MM.1S (cell line): Measurements from ENCODE around the gene TRIM3.

Source experiments
- DNase-seq: peaks from one replicate; pipeline ENCODE4 v3.0.0-alpha.2; 2015
- H2AFZ ChIP-seq: fragments of 300-600 bp; sonication (generic); 2 replicates; pipeline ENCODE4 v1.6.0; 2016; ENCODE audit warnings: antibody characterized with exemption, low read length
- H3F3A ChIP-seq: fragments of 300-600 bp; sonication (generic); 2 replicates; pipeline ENCODE4 v1.6.1; 2016; ENCODE audit warnings: mild to moderate bottlenecking, antibody characterized with exemption, low read length, moderate library complexity, mixed read lengths; ENCODE audit not compliant: insufficient read depth
- H3K27ac ChIP-seq: fragments of 300-600 bp; sonication (generic); 2 replicates; pipeline ENCODE4 v1.5.1; 2016; ENCODE audit warnings: mild to moderate bottlenecking, low read length
- H3K27me3 ChIP-seq: fragments of 300-600 bp; sonication (generic); replicated peaks from 2 replicates; pipeline ENCODE4 v1.6.0; 2016; ENCODE audit warnings: low read length; ENCODE audit not compliant: insufficient read depth
- H3K36me3 ChIP-seq: fragments of 300-600 bp; sonication (generic); replicated peaks from 2 replicates; pipeline ENCODE4 v1.6.1; 2016; ENCODE audit warnings: mild to moderate bottlenecking, low read length, mixed read lengths; ENCODE audit not compliant: insufficient read depth
- H3K4me1 ChIP-seq: fragments of 300-600 bp; sonication (generic); 2 replicates; pipeline ENCODE4 v1.6.1; 2016; ENCODE audit warnings: low read length, mixed read lengths
- H3K4me2 ChIP-seq: fragments of 300-600 bp; sonication (generic); 2 replicates; pipeline ENCODE4 v1.6.0; 2016; ENCODE audit warnings: low read depth, low read length
- H3K4me3 ChIP-seq: fragments of 300-600 bp; sonication (generic); 2 replicates; pipeline ENCODE4 v1.5.1; 2016; ENCODE audit warnings: low read length, mixed read lengths
- H3K79me2 ChIP-seq: fragments of 300-600 bp; sonication (generic); 2 replicates; pipeline ENCODE4 v1.6.1; 2016; ENCODE audit warnings: mixed run types, low read length, mixed read lengths
- H3K9ac ChIP-seq: fragments of 300-600 bp; sonication (generic); 2 replicates; pipeline ENCODE4 v1.6.1; 2016; ENCODE audit warnings: low read length, mixed read lengths
- H3K9me2 ChIP-seq: fragments of 300-600 bp; sonication (generic); replicated peaks from 2 replicates; pipeline ENCODE4 v1.6.1; 2016; ENCODE audit warnings: mild to moderate bottlenecking, low read length, mixed read lengths; ENCODE audit not compliant: insufficient read depth
- H3K9me3 ChIP-seq: fragments of 300-600 bp; sonication (generic); replicated peaks from 2 replicates; pipeline ENCODE4 v1.6.1; 2016; ENCODE audit warnings: mild to moderate bottlenecking, low read length, mixed read lengths; ENCODE audit not compliant: insufficient read depth
- H4K20me1 ChIP-seq: fragments of 300-600 bp; sonication (generic); 2 replicates; pipeline ENCODE4 v1.6.1; 2016; ENCODE audit warnings: mild to moderate bottlenecking, low read length, moderate library complexity, mixed read lengths; ENCODE audit not compliant: insufficient read depth
- CTCF ChIP-seq: fragments of 300-600 bp; sonication (generic); IDR thresholded peaks from 2 replicates; pipeline ENCODE4 v1.5.1; 2016; ENCODE audit warnings: antibody characterized with exemption, low read length, mixed read lengths
- EZH2 ChIP-seq: fragments of 300-600 bp; sonication (generic); optimal IDR thresholded peaks from 2 replicates; pipeline ENCODE3; 2017; ENCODE audit warnings: low read depth, mild to moderate bottlenecking, antibody characterized with exemption, low read length, mixed read lengths
- EZH2phosphoT487 ChIP-seq: fragments of 300-600 bp; sonication (generic); IDR thresholded peaks from 2 replicates; pipeline ENCODE4 v1.6.1; 2018; ENCODE audit warnings: antibody characterized with exemption, low read length

Gene TRIM3

GRCh38 chr11:6433998-6434660 lies 39.6 kb downstream of the TRIM3 start:
- Histone ChIP-seq H3K9me3 (no peaks in the 10 kb centered on the region), H3K27me3 (no peaks in the 10 kb centered on the region), H3K27ac (no peak overlapping the region), H3K9ac (no peak overlapping the region), H3K4me3 (no peak overlapping the region), H3K4me1 (no peaks in the 10 kb centered on the region), H4K20me1 (no peaks in the 10 kb centered on the region), H3K4me2 (no peak overlapping the region), H3K36me3 (no peaks in the 10 kb centered on the region), H3K9me2 (no peaks in the 10 kb centered on the region), H2AFZ (no peak overlapping the region), H3K79me2 (no peaks in the 10 kb centered on the region), H3F3A (no peaks in the 10 kb centered on the region)
- DNase-seq = no peak
- no peak for TF ChIP-seq EZH2

DNA sequence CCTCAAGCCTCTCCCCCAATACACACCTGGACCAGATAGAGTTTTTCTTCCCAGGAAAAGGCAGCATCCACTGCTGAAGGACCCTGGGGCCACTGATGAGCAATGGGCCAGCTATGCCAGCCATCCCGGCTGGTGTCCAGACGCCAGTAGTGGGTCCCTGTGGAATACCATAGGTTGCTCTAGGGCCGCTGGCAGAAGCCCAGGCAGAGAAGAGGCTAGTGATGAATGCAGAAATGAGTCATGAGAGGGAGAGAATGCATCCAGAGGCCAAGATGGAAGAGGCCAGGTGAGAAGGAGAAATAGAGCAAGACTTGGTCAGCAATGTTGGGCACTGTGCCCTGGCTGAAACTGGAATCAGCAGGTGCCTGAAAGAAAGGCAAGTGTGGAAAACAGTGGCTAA lies 41.9 kb downstream of the TRIM3 start:
- H3K36me3 ChIP-seq = no peaks in the 10 kb centered on the region
- no peaks in the 10 kb centered on the region for H4K20me1 ChIP-seq
- H3K4me1 ChIP-seq = no peaks in the 10 kb centered on the region
- H3K27me3 ChIP-seq = no peaks in the 10 kb centered on the region
- H3K27ac ChIP-seq = no peak overlapping the region
- H3F3A ChIP-seq = no peaks in the 10 kb centered on the region
- H3K9me3 ChIP-seq = no peaks in the 10 kb centered on the region
- no peak overlapping the region for H3K4me3 ChIP-seq
- no peak overlapping the region for H2AFZ ChIP-seq
- H3K4me2 ChIP-seq = no peak overlapping the region
- DNase-seq = no peak
- H3K9me2 ChIP-seq = no peaks in the 10 kb centered on the region
- H3K79me2 ChIP-seq = no peaks in the 10 kb centered on the region
- no peak overlapping the region for H3K9ac ChIP-seq
- TF ChIP-seq EZH2 (no peak), EZH2phosphoT487 (no peak), CTCF (no peak)

DNA sequence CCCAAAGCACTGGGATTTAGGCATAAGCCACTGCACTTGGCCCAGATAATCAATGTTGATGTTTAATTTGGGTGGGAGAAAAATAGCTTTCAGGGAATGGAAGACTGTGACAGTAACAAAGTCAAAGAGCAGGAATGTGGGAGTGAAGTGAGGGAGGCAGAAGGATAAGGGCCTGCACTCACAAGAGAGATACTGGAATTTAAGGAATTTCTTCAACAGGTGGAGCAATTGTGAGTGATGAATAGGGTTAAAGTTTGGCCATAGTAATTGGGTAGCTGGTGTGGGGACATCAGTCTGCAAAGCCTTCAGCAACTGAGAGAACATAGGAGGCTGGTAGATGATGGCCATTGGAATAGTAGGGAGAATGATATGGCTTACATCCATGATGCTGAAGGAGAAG lies 46.2 kb downstream of the TRIM3 start:
- H3K4me3 ChIP-seq = no peak overlapping the region
- no peak overlapping the region for H3K27ac ChIP-seq
- no peaks in the 10 kb centered on the region for H3K79me2 ChIP-seq
- no peaks in the 10 kb centered on the region for H3K36me3 ChIP-seq
- H3K9me2 ChIP-seq = no peaks in the 10 kb centered on the region
- DNase-seq = no peak
- no peaks in the 10 kb centered on the region for H3K27me3 ChIP-seq
- H4K20me1 ChIP-seq = no peaks in the 10 kb centered on the region
- no peak for TF ChIP-seq CTCF
- TF ChIP-seq EZH2 = no peak
- no peak for TF ChIP-seq EZH2phosphoT487
- no peak overlapping the region for H2AFZ ChIP-seq
- H3K9ac ChIP-seq = no peak overlapping the region
- H3F3A ChIP-seq = no peaks in the 10 kb centered on the region
- H3K9me3 ChIP-seq = no peaks in the 10 kb centered on the region
- H3K4me1 ChIP-seq = no peaks in the 10 kb centered on the region
- no peak overlapping the region for H3K4me2 ChIP-seq

DNA sequence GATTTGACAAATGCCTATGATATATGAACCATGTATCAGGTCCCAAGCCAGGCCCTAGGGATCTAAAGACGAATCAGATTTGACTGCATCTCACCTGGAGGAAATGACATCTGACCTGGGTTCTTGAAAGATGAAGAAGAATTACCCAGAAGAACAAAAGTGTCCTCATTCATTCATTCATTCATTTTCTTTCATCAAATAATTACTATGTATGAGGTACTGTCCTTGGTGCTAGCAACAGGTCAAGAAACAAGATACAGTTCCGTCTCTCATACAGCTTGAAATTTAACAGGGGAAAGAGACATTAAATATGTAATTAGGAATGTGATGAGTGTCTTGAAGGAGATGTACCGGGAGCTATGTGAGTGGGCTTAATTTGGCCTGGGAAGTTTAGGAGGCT lies 53.1 kb downstream of the TRIM3 start:
- Histone ChIP-seq H3K36me3 (no peaks in the 10 kb centered on the region), H3K4me2 (no peak overlapping the region), H3K27me3 (peaks cover 19% of the 10 kb centered on the region), H4K20me1 (no peaks in the 10 kb centered on the region), H3K4me3 (no peak overlapping the region), H3K9ac (no peak overlapping the region), H2AFZ (no peak overlapping the region), H3K27ac (no peak overlapping the region), H3K9me2 (no peaks in the 10 kb centered on the region), H3K79me2 (no peaks in the 10 kb centered on the region), H3K4me1 (0 out of 2 replicates have a peak, but pooled peaks cover 3% of the 10 kb centered on the region), H3F3A (no peaks in the 10 kb centered on the region), H3K9me3 (no peaks in the 10 kb centered on the region)
- TF ChIP-seq EZH2 = no peak
- no peak for TF ChIP-seq EZH2phosphoT487
- TF ChIP-seq CTCF = no peak
- no peak for DNase-seq
